Activated T-cell treated with anti-CD3 and anti-CD28 coated beads, Interleukin-2, amount 50 U/mL, for 1 hour (primary cell): ENCODE measurements around the gene DNM3.

Experiments used
- DNase-seq: peaks from one replicate; pipeline ENCODE4 v3.0.0-alpha.2; 2020

Gene DNM3

DNA sequence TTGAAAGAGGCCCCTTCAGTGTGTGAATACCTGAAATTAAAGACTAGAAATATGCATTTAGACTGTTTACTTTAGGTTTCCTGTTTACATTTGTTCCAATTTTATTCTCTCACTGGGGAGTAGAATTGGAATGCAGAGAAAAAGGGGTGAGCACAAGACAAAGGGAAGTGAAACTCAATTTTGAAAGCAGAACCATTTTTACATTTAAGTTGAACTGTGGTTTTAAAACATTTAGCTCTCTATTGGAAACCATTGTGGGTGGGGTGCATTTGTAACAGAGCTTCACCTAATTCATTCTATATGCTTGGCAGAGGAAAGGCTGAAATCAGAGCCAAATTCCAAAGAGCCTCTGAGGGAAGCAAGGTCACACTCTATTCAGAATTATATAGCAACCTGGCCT is 343.9 kb downstream of the DNM3 start:
- no peak for DNase-seq

DNA sequence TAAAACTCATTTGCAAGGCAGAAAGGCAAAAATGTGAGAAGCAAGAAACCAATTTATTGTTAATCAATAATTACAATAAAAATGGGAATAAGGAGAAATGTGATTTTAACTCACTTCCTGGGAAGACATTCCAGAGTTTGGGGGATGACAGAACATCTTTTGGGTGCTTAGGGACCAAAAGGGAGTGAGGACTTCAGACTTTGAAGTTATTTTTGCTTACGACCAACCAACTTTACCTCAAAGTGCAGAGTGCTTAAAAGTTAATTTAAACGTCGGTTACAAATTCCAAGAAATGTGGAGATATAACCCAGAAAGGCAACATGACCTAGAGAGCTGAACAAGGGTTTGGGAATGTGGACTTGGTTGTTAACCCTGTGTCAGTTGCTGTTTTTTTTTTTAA is 344.7 kb downstream of the DNM3 start:
- DNase-seq: no peak

DNA sequence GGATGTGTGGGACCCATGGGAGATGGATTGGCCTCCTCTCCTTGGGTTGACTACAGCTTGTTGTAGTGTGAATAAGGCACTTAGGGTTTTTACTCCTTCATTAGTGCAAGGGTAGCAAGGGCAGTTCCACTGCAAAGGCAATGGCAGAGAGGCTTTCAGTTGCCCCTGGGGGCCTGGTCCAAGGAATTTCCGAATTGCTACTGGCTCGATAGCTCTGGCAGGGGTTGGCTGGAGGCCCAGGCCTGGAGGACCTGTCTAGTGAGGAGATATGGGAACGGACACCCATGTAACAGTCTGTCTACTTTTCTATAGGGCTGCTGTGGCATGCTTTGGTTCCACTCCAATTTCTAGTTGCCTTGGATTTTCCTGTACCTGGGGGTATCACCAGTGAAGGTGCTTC is 360.3 kb downstream of the DNM3 start:
- DNase-seq: no peak

DNA sequence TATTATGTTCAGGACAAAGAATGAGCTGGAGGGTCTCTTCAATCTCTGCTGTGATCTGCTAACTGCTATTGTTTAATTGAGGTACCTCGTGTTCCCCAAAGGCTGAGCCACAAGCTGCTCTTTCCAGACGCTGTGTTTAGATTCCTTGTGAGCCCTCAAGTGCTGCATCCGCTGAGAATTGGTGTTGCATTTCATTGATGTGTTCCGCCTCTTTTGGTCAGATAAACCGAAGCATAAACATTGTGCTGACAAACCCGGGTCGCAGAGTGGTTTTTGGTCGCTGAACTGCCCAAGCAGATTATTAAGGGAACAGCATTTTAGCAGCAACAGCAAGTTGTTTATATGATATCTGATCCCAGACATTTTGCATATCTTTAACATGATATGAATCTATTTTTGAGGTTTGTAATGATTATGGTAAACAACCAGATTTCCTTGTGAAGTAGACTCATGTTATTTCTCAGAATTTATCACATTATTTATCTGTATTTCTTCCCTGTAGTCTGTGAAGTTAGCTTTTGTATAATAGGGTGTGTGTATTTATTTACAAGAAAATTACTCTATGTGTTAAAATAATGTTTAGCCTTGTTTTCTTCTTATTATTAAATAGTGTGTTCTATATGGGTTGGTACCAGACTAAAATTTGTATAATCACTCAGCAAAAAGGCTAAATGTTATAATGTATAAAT is 362.0 kb downstream of the DNM3 start:
- no peak for DNase-seq

DNA sequence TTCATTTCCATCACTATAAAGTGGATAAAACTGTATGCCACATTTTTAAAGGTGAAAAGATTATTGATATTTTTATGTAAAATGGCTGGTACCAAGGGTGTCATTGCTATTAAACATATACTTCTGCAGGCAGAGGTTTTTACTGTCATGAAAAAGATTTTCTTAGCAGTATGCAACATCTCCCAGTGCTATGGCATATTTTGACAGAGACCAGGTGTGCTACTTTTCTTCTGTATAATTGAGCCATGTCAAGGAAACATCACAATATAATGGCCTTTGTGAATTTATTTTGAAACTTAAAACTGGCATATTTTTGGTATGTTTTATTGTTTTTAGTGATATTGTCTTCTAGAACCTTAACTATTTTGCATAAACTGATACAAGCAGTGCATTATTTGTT is 362.6 kb downstream of the DNM3 start:
- no peak for DNase-seq

DNA sequence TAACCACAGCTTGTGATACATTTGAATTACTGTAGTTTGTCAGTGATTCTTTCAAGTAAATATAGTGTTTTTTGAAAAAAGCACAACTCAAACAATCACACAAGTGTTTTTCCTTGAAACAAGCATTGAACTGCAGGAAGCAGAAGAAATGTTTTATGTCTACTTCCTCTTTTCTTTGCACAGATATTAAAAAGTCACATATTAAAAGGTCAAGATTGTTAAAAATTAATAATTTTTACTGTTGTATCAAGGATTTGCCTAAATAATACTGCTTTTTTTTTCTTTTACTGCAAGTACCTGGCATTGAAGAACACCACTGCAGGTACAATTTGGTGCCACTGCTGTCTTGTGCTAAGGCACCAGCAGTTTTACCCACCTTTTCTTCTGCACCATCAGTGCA is 365.0 kb downstream of the DNM3 start:
- no peak for DNase-seq

DNA sequence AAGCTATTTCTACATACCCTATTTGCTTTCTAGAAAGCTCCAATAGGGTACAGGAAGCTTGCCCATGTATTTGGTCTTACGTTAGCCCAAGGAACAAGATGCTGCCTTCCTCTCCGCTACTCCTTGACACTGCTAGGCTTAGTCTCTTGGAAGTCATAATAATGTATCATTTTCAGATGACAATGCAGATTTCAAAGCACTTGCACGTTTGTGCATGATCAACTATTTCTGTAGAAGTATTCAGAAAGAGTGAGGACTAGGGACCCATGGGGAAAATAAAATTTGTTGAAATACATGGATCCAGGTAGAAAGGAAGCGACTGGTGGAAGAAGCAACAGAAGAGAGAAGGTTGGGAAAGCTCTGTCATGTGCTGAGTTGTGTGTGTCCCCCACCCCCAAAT is 367.3 kb downstream of the DNM3 start:
- no peak for DNase-seq

DNA sequence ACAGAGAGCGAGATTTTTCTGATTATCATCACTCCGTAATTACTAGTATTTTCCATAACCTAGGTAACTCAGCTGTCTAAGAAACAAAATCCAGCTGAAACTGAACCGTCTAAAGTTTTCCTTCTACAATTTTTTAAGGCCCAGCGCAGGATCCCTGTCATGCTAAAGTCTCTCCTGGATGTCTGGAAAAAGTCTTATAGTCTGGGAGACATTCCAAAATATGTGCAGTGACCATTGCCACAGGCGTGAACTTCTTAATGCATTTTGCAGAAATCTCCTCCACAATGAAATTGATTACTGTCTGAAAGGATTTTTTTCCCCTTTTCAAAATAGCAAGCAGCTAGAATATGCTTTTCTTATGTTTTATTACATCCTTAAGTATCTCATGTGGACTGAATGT is 369.9 kb downstream of the DNM3 start:
- no peak for DNase-seq

DNA sequence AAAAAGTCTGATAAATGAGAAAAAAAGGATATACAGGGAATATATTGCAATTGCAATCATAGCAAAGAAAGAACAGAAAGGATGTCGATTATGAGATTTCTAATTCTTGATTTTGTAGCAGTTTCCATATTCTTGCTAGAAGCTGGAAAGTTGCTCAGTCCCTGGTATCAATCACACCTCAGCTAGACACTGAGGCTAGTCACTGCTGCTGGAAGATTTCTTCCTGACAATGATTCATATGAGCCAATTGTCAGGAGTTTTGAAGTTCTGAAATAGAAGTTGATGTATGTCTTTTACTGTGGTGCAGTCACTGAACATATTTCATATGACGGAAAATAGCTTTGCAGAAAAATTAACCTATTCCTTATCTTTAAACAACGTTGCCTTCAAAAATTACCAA is 370.8 kb downstream of the DNM3 start:
- DNase-seq: no peak

DNA sequence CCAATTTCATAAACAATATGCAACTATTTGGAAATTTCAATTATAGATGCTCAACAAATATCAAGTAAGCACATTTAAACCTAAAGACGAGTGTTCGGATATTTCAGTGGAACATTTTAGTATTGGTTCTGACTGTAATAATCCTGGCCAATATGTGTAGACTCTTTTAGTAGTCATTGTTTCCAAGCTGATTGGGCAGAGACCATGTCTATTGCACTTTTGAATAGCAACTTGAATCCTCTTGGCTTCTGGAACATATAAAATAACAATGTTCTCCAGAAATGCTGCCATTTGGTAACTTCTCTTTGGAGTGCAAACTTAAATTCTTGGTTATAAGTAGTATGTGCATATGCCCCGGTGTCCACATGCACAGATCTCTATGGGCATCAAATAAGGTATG is 373.7 kb downstream of the DNM3 start:
- DNase-seq: no peak

DNA sequence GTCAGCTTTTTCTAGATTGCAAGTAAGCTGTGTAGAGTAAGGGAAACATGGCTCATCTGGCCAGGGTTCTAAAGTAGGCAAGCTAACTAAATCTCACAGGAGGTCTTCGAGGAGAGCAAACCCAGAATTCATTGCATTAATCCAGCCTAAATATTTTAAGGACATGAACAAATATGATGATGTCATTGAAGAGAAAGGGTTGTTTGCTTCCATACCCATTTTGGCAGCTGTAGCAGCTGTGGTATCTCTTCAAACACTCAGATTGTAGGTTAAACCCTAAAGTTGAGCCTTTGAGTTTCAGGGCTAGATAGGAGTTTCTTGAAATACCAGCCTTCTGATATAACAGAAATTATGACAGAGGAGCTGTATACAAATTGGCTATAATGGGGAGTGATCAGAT is 378.7 kb downstream of the DNM3 start:
- DNase-seq: no peak

DNA sequence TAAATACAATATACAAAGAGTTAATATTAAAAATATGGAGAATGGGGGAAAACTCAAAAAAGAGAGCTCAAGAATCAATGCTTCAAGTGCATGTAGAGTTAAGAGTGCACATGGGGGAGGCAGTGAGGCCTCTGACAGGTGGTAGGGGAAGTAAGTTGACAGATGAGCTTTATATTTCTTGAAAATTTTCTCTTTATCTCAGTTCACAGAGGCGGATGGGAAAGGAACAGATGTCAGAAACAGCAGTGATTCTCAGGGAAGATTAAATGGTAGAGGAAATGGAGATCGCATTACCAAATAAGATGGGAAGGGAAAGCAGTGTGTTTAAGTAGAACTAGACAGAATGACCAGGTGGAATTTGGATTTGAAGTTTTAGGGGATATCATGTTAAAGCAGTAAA is 379.1 kb downstream of the DNM3 start:
- DNase-seq: no peak

DNA sequence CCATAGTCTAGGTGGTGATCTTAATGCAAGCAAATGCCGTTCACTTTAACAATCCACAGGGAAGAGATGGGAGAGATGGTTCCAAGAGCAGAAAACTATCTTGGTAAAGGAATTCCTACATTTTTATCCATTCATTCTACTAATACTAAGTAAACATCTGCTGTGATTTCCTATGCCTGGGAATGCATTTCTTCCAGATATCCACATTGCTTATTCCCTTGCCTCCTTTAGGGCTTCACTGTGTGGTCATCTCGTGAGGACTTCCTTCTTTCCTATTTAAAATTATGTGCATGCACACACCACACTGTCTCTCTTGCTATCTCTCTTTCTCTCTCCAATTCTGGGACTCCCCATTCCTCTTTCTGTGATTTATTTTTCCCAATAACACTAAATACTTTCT is 380.1 kb downstream of the DNM3 start:
- DNase-seq: no peak

DNA sequence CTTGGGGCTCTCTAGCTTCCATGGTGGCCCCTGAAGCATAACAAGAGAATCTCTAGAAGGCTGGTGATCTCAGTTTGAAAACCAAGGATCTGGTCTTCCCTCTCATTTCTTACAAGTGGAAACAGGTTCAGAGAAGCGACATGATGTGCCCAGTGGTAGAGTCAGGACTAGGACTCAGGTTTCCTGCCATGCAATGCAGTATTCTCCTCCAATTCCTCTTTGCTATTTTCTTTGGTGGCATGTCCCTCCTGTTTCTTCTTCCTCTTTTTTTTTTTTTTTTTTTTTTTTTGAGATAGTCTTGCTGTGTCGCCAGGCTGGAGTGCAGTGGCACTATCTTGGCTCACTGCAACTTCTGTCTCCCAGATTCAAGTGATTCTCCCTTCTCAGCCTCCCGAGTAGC is 383.6 kb downstream of the DNM3 start:
- no peak for DNase-seq

DNA sequence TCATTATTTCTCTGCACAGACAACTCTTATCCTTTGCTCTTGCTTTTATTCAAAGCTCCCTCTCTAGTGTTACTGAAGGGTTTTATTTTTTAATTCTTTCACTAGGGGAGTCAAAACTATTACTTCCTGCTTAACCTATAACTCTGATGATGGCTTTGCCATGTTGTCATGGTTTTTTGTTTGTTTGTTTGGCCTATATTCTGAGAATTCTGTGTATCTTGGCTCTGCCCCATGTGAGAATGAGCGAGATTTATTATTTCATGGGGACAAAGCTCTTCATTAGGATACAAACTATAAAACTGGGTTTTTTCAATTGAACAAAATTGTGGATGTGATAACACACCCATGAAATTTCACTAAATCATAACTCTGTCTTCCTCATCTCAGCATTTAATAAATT is 388.6 kb downstream of the DNM3 start:
- no peak for DNase-seq

DNA sequence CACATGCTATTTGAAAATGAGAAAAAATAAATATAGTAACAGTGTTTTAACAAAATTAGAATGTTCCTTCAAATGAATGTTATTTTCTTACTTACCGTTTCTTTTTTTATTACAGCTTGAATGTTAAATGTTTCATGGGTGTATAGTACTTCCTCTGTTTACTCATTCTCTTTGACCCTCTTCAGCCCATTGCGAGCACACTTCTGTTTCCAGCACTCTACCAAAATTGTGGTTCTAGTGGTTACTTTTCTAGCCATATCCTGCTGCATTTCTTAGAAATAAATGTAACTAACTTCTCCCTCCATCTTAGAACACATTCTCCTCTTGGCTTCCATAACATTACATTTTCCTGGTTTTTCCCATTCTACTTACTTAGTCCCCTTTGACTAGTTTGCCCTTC is 389.2 kb downstream of the DNM3 start:
- DNase-seq: no peak

DNA sequence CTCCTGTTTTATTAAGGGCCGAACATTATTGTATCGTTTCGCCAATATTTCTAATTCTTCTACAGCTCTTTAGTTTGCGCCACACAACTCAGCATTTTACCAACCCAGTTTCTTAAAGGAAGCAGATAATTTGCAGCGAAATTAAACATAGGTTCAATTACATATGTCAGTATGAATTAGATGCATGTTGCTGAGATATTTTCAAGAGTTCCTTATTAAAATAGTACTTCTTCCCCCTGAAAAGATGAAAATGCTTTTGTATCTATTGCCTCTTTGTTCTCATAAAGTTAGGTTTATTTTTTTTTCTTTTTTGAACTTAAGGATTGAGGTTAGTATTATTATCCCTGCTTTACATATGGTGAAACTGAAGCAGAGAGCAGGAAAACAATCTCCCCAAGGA is 395.7 kb downstream of the DNM3 start:
- DNase-seq: no peak

DNA sequence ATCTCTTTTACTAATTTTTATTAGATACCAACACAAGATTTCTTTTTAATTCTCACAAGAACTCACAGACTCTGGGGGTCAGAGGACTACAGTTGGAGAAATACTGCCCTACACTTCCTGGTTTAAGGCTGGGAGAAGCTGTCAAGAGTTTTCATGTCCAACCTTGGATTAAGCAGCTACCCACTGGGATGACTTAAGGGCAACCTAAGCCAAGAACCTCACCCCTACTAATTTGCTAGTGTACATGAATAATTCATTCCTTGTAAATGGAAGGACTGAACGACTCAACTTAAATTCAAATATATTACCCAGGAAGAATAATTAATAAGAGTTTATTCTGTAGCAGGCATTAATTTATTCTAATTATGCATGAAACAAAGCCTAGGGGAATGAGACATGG is 396.9 kb downstream of the DNM3 start:
- DNase-seq: no peak

DNA sequence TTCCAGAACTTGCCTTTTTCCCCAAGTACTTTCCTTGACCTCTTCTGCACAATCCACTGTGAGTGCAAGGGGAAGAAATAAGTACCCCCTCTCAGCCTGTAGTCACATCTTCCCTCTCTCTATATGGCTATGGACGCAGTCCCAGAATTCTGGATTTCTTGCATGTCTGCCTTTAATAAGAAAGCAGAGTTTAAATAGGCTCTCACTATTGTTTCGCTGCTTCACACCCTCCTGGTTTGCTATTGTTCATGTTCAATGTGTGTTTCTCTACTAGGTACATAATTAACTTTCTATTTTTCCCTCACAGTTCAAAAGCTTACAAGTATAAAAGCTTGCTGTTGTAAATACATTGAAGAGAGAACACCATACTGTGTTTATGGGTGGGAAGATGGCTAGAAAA is 397.7 kb downstream of the DNM3 start:
- DNase-seq: no peak

DNA sequence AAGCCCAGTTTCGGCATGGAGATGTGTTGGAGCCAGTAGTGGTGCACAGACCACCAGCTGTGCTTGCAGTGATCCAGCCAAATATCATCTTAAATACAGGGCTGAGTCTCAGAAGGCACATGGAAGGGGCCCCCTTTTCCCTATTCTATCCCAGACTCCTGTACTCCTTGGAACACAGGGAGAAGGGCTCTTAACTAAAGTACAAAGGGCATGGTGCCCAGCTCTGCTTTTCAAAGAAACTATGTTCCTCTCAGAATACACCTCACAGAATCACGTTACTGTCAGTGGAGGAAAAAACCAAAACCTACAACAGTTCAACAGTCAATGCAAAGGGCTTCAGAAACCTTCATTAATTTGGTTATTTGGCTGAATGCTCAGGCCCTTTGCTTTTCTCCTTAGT is 398.6 kb downstream of the DNM3 start:
- no peak for DNase-seq

DNA sequence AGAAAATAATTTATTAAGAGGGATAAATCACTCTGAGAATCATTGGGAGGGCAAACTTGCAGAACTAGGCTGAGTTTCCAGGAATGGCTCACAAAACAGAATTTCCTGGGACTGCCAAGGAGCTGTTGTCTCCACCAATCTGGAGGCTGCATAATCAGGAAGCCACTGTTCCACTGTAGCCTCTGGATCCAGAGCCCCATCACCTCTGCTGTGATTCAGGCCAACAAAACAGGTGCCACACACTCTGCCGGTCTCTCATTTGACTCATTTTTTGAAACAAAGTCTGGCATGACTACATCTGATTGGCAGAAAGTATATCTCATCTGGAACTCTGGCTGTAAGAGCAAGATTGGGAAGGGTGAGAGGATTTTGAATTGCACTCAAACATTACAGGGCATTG is 400.2 kb downstream of the DNM3 start:
- DNase-seq: no peak

DNA sequence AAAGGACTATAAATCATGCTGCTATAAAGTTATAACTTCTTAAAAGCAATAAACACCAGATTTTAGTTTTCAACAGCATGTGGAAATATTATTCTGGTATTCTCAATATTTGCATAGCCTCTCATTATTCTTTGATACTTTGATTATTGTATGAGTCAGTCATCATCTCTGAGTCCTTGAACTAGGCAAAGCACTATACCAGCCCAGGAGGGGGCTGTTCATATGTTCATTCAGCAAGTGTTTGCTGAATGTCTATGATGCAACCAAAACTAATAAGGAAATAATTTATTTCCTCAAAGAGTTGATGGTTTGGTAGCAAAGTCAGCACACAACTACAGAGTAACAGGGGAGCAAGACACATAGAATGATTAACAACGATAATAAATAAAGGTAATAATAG is 403.6 kb downstream of the DNM3 start:
- no peak for DNase-seq

DNA sequence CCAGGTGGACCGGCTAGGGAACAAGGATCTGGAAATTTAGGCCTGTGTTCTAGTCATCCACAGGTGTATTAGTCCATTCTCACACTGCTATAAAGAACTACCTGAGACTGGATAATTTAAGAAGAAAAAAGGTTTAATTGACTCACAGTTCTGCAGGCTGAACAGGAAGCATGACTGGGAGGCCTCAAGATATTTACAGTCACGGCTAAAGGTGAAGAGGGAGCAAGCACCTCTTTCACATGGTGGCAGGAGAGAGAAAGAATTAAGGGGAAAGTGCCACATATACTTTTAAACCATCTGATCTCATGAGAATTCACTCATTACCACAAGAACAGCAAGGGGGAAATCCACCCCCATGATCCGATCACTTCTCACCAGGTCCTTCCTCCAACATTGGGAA is 404.5 kb downstream of the DNM3 start:
- DNase-seq: no peak

DNA sequence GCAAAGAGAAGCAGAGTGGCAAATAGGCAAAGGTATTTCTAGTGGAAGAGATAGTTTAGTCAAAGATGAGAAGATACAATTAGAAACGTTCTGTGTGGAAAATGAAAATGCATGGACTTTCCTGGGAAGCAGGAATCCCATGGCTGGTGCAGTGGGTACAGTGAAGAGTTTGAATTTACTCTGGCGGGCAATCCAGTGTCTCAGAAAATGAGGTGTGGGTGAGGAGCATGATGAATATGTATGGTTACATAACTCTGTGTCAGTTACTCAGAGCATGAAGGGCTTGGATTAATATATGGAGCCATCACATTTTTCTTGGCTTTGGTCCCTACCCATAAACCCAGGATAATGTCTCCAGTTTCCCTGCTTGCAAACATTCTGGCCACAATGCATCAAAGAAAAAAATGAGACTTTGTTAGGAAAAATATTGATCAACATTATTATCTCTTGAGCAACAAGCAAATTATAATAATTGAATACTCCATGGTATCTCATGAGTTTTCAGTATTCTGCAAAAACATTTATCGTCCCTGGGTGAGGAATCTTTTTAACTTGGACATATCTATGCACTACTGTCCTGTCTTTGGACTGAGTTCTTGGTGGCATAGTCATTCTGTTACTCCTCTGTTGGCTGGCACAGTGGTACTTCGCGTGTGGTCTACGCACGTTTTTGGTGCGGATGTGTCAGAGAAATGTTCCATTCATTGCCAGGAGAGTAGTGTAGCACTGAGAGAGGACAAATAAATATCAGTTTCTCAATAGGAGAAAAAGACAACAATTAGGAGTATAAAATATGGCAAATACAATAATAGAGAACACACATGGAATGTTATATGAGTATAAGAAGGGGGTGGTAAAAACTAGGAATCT is 405.5 kb downstream of the DNM3 start:
- DNase-seq: no peak

DNA sequence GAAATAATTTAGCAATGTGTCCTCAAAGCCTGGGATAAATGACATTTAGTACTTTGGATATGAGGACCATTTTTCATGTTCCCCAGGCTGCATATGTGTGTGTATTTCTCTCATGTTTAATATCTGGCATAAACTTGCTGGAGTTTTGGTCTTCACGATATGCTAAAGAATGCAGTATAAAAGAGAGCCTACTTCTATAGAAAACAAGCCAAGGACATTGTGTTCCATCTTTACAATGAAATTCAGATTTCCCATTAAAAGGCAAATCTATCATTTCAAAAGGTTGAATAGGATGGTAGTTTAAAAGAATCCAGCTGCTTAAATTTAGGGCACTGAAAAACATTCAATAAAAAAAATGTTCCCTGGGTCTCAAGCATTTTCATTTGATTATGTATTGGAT is 410.2 kb downstream of the DNM3 start:
- DNase-seq: no peak
